RCC 7860 (cell line): ENCODE data around the gene IL17C.
"Not testable (repeated sequence)": the region's sequence is repeated elsewhere in the genome, so short reads cannot be mapped to it uniquely, and the experiment has no call there.

Experiments used
- DNase-seq: peaks from one replicate; pipeline ENCODE4 v3.0.0-alpha.2; 2015; ENCODE audit warnings: low spot score
- FAIRE-seq: peaks from 2 replicates; lab custom pipeline; 2012; peaks lifted over from hg19 to GRCh38; lab: Jason Lieb, UNC

IL17C gene

DNA sequence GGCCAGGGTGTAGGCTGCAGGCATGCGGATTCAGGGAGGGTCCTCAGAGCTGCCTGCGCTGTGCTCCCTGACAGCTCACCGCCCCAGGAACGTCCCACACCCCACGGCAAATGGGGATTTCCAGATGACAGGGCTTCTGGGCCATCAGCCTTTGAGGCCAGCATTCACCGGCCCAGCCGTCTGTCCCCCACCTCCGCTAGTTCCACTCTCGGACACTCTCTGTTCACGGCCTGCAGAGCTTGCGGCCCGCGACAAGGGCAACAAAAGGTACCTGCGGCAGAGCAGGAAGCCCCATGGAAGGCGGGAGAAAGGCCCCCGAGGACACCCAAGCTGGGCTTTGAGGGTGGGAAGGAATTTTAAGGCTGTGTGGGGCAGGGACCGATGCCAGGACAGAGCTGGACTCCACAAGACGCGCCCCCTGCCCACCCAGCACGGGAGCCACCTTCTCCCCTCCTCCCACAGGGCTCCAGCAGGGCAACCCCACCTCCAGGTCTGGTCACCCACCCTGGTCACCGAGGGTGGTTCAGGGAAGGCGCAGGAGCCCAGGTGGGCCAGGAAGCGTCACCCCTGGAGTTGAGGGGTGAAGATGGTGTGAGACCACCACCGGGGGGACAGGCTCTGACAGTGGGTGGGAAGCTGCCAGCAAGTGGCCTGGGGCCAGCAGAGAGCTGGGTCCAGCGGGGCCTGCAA is 18.1 kb downstream of the IL17C start:
- peak; percentile 48 for DNase-seq
- FAIRE-seq = no peak

- DNase-seq (no peak), FAIRE-seq (no peak)
These were observed 19.0 kb downstream of the IL17C start for GRCh38 chr16:88657371-88657770.

GRCh38 chr16:88658714-88659113 is 20.3 kb downstream of the IL17C start:
- no peak for FAIRE-seq

GRCh38 chr16:88659160-88659559 is 20.8 kb downstream of the IL17C start:
- FAIRE-seq (no peak), DNase-seq (no peak)

More at GRCh38 chr16:88658714-88659113, 20.3 kb downstream of the IL17C start:
- no peak for DNase-seq

GRCh38 chr16:88661468-88661867 is 23.1 kb downstream of the IL17C start:
- no peak for DNase-seq
- FAIRE-seq = no peak

DNA sequence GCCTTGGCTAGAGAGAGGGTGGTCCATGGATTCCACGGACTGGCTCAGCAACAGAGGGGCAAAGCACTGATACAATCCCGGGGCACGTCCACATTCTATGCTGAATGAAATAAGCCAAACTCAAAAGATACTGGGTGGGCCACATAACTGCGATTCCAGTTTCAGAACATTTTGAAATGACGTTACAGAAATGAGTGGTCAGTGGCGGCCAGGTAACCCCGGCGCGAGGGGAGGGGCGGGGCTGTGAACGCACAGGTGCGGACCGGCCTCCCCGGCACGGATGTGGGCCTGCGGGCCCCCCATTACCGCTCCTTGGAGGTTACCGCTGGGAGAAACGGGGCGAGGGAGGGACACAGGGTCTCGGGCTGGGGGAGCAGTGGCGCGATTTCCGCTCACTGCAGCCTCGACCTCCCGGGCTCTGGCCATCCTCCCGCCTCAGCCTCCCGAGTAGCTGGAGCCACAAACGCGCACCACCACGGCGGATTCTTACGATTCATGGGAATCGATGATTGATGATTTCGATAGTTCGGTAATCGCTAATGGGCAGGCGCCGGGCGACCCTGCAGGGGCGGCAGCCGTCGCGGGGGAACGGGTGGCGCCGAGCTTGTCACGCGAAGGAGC is 24.0 kb downstream of the IL17C start:
- FAIRE-seq (no peak), DNase-seq (no peak)

GRCh38 chr16:88662843-88663606 is 24.7 kb downstream of the IL17C start, which contains the start of gene MVD:
Gene MVD, minus strand, starts transcription at chr16:88663091. Its CDS starts 11 bp downstream, at chr16:88663080.
- peak; percentile 69 for FAIRE-seq
- DNase-seq = peak; percentile 95

DNA sequence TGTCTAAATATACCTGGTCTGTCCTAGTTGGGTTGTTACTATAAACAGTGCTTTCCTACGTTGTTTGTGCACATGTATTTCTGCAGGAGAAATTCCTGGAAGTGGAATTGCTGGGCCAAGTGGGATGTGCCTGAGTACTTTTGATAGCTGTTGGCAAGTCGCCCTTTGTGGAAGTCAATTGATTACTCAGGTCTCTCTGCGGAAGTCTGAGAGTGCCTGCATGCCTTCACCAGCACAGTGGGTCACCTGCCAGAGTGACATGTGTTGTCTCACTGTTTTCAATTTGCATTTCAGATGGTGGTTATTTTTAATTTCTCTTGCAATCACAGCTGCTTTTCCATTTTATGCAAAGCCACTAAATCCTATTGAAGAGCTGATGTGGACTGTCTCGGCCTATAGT is 26.8 kb downstream of the IL17C start:
- FAIRE-seq (no peak), DNase-seq (no peak)

GRCh38 chr16:88665570-88665969 is 27.2 kb downstream of the IL17C start:
- FAIRE-seq = no peak
- no peak for DNase-seq

DNA sequence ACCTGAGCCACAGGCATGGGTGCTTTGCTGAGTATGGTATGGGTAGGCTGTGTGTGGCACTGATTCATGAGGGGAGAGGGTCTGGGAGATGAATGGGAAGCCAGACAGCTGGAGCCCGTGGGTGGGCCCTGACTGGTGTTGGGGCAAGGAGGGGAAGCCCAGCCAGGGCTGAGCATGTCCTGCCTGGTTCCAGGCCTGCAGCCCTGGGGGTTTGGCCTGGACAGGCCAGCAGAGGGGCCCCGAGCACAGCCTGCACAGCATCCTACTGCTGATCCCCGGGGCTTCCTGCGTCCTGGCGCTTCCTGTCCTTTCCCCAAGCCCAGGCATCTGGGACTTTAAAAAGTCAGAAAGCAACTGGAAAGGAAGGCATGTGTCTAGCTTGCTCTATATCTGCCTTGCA is 29.1 kb downstream of the IL17C start:
- no peak for FAIRE-seq
- no peak for DNase-seq

GRCh38 chr16:88669493-88669892 is 31.1 kb downstream of the IL17C start:
- not testable (repeated sequence) for DNase-seq, FAIRE-seq

GRCh38 chr16:88669980-88670379 is 31.6 kb downstream of the IL17C start:
- DNase-seq (no peak), FAIRE-seq (no peak)

DNA sequence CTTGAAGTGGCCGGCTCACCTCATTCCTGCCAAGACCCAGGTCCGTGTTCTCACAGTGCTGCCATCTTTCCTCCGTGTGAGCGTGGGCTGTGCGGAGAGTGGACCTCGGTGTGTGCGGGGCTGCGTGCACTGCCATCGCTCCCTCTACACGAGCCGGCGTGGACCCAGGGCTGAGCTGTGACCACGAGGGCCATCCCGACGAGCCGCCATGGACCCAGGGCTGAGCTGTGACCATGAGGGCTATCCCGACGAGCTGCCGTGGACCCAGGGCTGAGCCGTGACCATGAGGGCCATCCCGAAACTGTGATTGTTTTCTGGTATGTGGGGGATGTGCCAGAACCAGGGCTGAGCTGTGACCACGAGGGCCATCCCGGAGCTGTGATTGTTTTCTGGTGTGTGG is 33.4 kb downstream of the IL17C start:
- FAIRE-seq (no peak), DNase-seq (no peak)

DNA sequence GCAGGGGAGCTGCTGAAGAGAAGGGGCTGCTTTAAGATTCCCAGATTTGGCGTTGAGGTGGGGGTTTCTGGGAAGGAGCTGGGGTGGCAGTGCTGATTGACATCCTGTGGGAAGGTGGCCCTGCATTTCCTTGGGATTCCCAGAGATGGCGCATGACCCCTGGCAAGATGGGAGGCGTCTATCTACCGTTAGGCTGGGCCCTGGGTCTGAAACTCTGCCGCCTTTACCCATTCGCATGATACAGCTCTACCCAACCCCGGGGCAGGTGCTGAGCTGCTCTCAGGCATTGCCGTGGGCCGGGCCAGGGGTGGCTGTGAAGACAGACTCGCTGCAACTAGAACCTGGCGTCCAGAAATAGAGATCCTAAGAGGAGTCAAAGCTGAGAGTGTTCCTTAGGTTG is 34.4 kb downstream of the IL17C start:
- DNase-seq = no peak

GRCh38 chr16:88673716-88674379 is 35.5 kb downstream of the IL17C start:
- DNase-seq = no peak
- no peak for FAIRE-seq

More for the DNA sequence above, 34.4 kb downstream of the IL17C start:
- no peak for FAIRE-seq

DNA sequence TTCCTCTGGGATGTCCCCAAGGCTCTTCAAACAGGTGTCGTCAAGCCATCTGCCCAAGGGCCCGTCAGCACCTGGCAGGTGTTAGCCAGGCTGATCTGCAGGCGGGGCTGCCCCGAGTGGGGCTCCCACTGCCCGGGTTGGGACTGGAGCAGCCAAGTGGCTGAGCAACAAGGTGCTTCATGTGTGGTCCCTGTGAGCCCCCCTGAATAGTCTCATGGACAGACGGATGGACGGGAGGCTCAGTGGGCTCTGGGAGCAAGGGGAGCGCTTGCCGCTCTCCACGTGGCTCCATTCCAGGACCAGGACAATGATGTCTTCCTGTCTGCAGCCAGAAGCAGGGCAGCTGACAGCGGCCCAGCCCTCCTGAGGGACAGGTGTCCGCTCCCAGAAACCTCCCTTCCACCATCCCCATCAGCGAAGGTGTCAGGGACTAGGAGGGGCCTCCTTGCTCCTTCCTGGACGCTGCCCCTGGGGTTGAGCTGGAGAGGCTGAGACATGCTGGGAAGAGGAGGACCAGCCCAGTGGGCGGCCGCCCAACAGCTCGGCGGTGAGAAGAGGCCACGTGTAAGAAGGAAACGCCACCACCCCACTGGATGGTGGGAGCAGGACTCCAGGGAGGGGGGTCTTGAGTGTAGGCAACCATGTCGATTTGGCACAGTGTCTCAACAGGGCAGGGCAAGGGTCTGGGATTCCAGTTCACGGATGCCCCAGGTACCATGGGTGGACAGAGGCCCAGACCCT is 38.3 kb downstream of the IL17C start:
- no peak for FAIRE-seq
- DNase-seq = no peak

GRCh38 chr16:88677721-88678120 is 39.3 kb downstream of the IL17C start:
- DNase-seq (no peak), FAIRE-seq (no peak)

- DNase-seq (no peak), FAIRE-seq (no peak)
These were observed 40.0 kb downstream of the IL17C start for GRCh38 chr16:88678224-88678979.

GRCh38 chr16:88680554-88681083 is 42.2 kb downstream of the IL17C start:
- FAIRE-seq (no peak), DNase-seq (no peak)
